LNCAP (cell line): ENCODE measurements around the gene ADAMTS5.

Experiments
- CTCF ChIP-seq: fragments of 450-650 bp; IDR thresholded peaks from 2 replicates; pipeline ENCODE4 v1.5.1; 2017; ENCODE audit warnings: mild to moderate bottlenecking

The ADAMTS5 gene

GRCh38 chr21:26967062-26967913 lies at the start of gene ADAMTS5:
Gene ADAMTS5 (minus strand): TSS chr21:26967088. CDS start chr21:26966391, 697 bp downstream.
- TF ChIP-seq CTCF = no peak

- no peak for TF ChIP-seq CTCF
These were observed 34.6 kb upstream of the ADAMTS5 start for GRCh38 chr21:27001526-27001925.

- no peak for TF ChIP-seq CTCF
These were observed 16.7 kb upstream of the ADAMTS5 start for GRCh38 chr21:26983576-26983975.

- no peak for TF ChIP-seq CTCF
These were observed 15.9 kb upstream of the ADAMTS5 start for GRCh38 chr21:26982767-26983166.

- TF ChIP-seq CTCF = no peak
These were observed 10.9 kb upstream of the ADAMTS5 start for GRCh38 chr21:26977746-26978145.

GRCh38 chr21:26973226-26973625 lies 6.3 kb upstream of the ADAMTS5 start:
- no peak for TF ChIP-seq CTCF

GRCh38 chr21:26972192-26972591 lies 5.3 kb upstream of the ADAMTS5 start:
- no peak for TF ChIP-seq CTCF
